ENCODE data around the gene TNFAIP8L3. TPM values are rescaled to one million over a fixed set of nuclear protein-coding genes. Genes with fewer than 3 reads are reported as not detected.
"Not testable (repeated sequence)": the region's sequence is repeated elsewhere in the genome, so short reads cannot be mapped to it uniquely, and the experiment has no call there.

TNFAIP8L3 gene
- total RNA-seq, 1 donor from 2014 or later = not detected

GRCh38 chr15:51128701-51129100 is 34.0 kb upstream of the TNFAIP8L3 start:
- no peak overlapping the region for H3K4me3 ChIP-seq (ENCODE audit: low read depth, low read length)
- DNase-seq (ENCODE audit: low read depth) = no peak
- TF ChIP-seq, protein P1, sequence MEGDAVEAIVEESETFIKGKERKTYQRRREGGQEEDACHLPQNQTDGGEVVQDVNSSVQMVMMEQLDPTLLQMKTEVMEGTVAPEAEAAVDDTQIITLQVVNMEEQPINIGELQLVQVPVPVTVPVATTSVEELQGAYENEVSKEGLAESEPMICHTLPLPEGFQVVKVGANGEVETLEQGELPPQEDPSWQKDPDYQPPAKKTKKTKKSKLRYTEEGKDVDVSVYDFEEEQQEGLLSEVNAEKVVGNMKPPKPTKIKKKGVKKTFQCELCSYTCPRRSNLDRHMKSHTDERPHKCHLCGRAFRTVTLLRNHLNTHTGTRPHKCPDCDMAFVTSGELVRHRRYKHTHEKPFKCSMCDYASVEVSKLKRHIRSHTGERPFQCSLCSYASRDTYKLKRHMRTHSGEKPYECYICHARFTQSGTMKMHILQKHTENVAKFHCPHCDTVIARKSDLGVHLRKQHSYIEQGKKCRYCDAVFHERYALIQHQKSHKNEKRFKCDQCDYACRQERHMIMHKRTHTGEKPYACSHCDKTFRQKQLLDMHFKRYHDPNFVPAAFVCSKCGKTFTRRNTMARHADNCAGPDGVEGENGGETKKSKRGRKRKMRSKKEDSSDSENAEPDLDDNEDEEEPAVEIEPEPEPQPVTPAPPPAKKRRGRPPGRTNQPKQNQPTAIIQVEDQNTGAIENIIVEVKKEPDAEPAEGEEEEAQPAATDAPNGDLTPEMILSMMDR (conservative IDR thresholded peaks at IDR 0.05; ENCODE audit: low read depth, low read length) = no peak

GRCh38 chr15:51126842-51127241 is 32.1 kb upstream of the TNFAIP8L3 start:
- TF ChIP-seq, protein P1 (conservative IDR thresholded peaks at IDR 0.05; ENCODE audit: low read depth, low read length) = no peak
- no peak for DNase-seq (ENCODE audit: low read depth)

GRCh38 chr15:51123002-51123401 is 28.3 kb upstream of the TNFAIP8L3 start:
- DNase-seq (ENCODE audit: low read depth); H3K4me3 ChIP-seq (ENCODE audit: low read depth, low read length): not testable (repeated sequence)

More at GRCh38 chr15:51126842-51127241, 32.1 kb upstream of the TNFAIP8L3 start:
- no peak overlapping the region for H3K4me3 ChIP-seq (ENCODE audit: low read depth, low read length)

GRCh38 chr15:51121631-51122225 is 27.0 kb upstream of the TNFAIP8L3 start:
- TF ChIP-seq, protein P1 (conservative IDR thresholded peaks at IDR 0.05; ENCODE audit: low read depth, low read length) = no peak
- H3K4me3 ChIP-seq (ENCODE audit: low read depth, low read length) = no peak overlapping the region
- no peak for DNase-seq (ENCODE audit: low read depth)

DNA sequence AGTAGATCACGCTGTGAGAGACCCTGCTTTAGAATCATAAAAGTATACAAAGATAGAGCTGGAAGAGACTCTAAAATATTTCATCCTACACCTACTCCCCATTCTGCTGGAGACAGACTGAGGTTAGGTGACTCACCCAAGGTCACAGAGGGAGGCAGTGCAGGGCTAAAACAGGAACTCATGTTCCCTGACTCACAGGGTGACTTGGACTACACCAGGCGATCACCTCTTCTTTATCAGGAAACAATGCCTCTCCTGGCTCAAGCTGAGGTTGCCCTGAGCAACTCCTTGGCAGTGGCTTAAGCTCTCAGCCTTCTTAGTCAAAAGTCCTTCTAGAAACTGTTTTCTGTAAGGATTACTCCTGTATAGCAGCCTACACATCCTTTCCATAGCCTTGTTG is 26.4 kb upstream of the TNFAIP8L3 start:
- TF ChIP-seq, protein P1 (conservative IDR thresholded peaks at IDR 0.05; ENCODE audit: low read depth, low read length) = no peak
- no peak overlapping the region for H3K4me3 ChIP-seq (ENCODE audit: low read depth, low read length)
- peak; percentile 88 for DNase-seq (ENCODE audit: low read depth)

DNA sequence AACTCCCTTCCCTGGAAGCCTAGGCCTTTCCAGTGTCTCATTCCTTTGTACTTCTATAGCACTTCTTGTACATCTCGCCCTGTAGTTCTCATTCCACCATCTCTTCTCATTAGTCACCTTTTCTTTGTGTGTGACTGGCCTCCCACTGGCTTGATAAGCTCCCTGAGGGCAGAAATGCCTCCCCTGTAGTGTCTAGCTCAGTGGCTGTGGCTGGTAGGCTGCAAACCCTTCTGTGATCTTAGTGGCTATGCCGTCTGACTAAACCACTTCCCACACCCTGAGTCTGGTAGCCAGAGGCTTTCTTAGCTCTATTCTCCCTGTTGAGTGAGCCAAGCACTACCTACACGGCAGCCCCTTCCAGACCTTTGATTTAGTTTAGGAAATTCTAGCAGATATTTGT is 24.4 kb upstream of the TNFAIP8L3 start:
- no peak overlapping the region for H3K4me3 ChIP-seq (ENCODE audit: low read depth, low read length)
- no peak for DNase-seq (ENCODE audit: low read depth)
- TF ChIP-seq, protein P1 (conservative IDR thresholded peaks at IDR 0.05; ENCODE audit: low read depth, low read length) = no peak

GRCh38 chr15:51117270-51117669 is 22.6 kb upstream of the TNFAIP8L3 start:
- TF ChIP-seq, protein P1 (conservative IDR thresholded peaks at IDR 0.05; ENCODE audit: low read depth, low read length) = no peak
- H3K4me3 ChIP-seq (ENCODE audit: low read depth, low read length) = no peak overlapping the region
- DNase-seq (ENCODE audit: low read depth) = peak; percentile 30
